NCI-H2081 (cell line): ENCODE measurements around the gene ARL2BP.
"Not testable (repeated sequence)": the region's sequence is repeated elsewhere in the genome, so short reads cannot be mapped to it uniquely, and the experiment has no call there.

Source experiments
- DNase-seq, 2 experiments: peaks; one replicate each; lab custom pipeline; 2025; lab: John Stamatoyannopoulos, UW

ARL2BP gene

DNA sequence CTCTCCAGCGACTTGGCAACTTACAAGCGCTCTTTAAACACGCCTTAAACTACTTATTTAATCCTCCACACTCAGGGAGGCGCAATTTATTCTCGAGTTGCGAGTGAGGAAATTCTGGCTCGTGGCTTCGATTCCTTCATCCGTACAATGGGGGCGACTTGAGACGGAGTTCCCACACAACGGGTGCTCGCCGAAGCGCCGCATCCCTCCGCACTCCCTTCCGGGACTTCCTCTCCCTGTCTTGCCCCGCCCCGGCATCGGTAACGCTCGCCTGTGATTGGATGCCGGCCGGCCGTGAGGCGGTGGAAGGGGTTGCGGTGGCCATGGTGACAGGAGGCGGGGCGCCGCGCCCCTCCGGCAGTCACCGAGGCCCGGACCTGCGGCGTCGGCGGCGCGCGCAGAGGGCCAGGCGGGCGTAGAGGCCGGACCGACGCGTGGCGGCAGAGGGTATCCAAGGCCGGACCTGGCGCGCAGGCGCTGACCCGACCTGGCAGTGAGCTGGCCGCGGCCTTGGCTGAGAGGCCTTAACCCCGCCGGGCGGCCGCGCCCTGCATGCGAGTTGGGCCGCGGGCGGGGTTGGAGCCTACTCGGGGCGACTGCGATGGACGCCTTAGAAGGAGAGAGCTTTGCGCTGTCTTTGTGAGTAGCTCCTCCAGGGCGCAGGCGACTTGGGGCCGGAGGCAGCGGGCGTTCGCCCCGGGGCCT, at the start of gene ARL2BP:
Gene ARL2BP (plus strand): TSS at position 493 of the 705 bp plus-strand sequence. CDS start 109 bp downstream, at position 602.
- peak; percentile 87 to 91 for DNase-seq

DNA sequence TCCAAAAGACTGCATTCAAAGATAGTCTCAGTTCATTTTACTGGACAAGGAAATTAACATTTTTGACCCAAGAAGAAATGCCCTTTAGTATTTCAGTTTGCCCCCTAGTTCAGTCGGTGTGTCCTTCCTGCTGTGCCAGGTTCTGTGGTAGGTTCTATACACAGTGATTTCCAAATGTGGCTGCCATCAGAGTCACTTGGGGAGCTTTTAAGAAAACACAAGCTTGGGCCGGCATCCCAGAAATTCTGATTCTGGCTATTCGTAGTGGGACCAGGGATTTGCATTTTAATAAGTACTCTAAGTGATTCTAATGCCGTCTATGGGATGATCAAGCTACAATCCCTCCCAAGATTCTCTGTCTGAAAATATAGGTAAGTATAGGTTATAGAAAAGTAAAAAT, 48.8 kb upstream of the ARL2BP start:
- no peak for DNase-seq

DNA sequence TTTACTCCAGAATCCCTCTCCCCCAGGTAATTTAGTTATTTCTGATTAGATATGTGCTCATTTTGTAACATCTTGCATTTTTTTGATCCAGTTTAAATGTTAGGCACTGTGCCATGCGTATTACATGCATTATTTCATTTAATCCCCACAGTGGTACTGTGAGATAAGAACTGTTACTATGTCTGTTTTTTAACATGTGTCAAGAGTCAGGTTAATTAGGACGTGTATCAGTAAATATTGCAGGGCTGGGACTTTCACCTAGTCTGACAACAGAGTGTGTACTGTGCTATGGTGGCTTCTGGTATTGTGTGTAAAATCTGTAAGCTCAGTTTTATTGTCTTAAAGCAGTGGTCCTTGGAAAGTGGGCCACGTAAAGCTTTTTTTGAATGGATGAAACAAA, 48.3 kb upstream of the ARL2BP start:
- no peak for DNase-seq

DNA sequence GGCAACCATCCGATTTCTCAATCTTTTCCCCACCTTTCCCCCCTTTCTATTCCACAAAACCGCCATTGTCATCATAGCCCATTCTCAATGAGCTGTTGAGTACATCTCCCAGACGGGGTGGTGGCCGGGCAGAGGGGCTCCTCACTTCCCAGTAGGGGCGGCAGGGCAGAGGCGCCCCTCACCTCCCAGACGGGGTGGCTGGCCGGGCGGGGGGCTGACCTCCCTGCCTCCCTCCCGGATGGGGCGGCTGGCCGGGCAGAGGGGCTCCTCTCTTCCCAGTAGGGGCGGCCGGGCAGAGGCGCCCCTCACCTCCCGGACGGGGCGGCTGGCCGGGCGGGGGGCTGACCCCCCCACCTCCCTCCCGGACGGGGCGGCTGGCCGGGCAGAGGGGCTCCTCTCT, 44.7 kb upstream of the ARL2BP start:
- DNase-seq: not testable (repeated sequence)

DNA sequence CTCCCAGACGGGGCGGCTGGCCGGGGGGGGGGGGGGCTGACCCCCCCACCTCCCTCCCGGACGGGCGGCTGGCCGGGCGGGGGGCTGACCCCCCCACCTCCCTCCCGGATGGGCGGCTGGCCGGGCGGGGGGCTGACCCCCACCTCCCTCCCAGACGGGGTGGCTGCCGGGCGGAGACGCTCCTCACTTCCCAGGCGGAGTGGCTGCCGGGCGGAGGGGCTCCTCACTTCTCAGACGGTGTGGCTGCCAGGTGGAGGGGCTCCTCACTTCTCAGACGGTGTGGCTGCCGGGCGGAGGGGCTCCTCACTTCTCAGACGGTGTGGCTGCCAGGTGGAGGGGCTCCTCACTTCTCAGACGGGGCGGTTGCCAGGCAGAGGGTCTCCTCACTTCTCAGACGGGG, 44.1 kb upstream of the ARL2BP start:
- not testable (repeated sequence) for DNase-seq

DNA sequence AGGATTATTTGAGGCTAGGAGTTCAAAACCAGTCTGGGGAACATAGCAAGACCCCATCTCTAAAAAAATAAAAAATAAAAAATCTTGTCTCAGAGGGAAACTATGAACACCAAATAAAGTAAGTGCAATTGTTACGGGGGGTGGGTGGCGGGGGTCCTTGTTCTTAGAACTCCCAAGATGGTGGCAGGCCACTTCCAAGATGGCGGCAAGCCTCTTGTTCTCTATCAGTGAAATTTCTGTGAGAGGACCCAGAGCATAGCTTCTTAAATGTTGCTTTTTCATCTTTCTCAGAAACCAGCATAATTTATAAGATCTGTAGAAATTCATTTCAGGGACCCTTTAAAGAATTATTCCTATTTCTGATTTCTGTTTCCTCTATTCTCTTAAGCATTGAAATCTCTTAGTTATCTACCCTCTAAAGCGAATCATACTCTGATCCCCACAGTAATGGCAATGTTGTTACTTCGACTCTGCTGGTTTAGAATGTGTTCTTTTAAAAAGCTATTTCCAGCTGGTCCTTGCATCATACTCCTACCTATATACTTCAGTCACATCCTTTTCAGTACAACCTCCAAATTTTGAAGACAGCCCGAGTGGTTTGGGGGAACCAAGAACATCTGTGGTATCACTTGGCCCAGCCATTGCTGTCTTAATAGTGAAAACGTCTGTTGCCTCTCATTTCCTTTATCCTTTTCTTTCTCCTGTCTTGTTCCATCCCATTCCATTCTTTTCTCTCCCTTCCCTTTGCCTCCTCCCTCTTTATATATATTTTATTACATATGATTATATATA, 42.8 kb upstream of the ARL2BP start:
- DNase-seq: no peak

DNA sequence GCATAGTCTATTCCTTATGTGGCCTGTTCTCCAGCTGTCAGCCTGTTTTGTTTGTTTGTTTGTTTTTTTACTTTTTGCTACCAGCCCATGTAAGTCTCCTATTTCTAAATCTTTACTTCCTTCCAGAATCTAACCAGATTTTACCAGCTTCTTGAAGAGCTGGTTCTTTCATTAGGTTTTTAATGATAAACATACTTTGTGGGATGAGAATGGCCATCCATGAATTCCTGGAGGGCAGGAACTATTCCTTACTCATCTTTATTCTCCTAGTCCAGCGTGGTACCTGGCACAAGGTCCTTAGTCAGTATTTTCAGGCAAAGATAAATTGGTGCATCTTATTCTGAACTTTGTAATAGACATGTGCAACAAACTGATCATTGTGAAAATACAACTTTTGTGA, 41.6 kb upstream of the ARL2BP start:
- no peak for DNase-seq

DNA sequence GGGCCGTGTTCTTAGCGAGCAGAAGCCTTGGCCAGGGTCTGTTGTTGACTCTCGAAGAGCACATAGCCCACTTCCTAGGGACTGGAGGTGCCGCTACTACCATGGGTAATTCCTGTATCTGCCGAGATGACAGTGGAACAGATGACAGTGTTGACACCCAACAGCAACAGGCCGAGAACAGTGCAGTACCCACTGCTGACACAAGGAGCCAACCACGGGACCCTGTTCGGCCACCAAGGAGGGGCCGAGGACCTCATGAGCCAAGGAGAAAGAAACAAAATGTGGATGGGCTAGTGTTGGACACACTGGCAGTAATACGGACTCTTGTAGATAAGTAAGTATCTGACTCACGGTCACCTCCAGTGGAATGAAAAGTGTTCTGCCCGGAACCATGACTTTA, 40.4 kb upstream of the ARL2BP start:
- no peak for DNase-seq

DNA sequence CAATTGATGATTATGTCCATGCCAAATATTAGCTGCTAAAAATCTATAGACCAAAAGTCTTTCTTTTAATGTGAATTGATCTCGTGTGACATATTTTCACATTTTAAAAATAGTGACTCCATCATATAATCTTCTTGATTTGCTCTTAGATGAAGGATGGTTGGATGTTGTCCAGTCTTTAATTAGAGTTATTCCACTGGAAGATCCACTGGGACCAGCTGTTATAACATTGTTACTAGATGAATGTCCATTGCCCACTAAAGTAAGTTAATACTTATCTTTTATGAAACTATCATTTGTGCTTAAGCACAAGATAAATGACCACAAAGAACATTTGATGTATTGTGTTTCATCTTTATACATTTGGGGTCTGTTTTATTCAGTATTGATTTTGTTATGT, 36.1 kb upstream of the ARL2BP start:
- DNase-seq: no peak

DNA sequence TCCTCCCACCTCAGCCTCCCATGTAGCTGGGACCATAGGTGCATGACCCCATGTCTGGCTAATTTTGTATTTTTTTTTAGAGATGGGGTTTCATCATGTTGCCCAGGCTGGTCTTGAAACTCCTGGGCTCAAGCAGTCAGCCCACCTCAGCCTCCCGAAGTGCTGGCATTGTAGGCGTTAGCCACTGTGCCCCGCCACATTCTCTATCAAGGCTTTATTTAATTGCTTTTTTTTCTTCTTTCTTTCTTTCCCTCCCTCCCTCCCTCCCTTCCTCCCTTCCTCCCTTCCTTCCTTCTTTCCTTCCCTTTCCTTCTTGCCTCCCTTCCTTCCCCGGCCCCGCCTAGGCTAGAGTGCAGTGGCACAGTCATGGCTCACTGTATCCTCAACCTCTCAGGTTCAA, 35.3 kb upstream of the ARL2BP start:
- DNase-seq: no peak

DNA sequence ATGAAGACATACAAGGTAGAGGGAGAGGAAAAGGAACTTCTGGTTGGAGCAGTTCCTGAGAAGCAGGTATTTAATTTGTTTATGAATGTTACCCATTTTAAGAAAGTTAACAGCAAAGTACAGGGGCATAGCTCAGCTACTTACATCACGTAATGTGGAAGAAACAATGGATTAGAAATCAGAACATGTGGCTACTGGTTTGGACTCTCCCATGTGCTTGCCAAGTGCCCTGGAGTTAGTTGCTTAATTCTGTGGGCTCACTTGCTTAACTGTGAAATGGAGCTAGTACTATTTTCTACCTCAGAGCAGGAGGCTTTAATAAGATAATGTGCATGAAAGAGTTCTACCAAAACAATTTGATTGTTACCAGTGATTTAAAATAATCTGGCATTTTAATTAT, 31.6 kb upstream of the ARL2BP start:
- no peak for DNase-seq

DNA sequence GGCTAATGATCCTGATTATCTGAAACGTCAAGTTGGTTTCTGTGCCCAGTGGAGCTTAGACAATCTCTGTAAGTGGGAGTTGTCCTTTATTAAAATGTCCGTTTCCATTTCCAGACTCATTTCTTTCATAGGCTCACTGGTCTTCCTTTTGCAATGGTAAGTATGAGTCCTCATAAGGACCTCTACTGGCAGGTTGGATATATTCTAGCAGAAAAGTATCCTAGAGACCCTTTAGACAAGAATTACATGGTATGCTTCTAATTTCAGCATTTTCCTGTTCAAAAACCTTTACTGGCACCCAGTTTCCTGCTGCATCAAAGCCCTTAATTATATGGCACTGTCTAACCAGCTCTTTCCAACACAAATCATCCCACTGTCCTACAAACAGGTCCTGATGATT, 28.1 kb upstream of the ARL2BP start:
- no peak for DNase-seq

DNA sequence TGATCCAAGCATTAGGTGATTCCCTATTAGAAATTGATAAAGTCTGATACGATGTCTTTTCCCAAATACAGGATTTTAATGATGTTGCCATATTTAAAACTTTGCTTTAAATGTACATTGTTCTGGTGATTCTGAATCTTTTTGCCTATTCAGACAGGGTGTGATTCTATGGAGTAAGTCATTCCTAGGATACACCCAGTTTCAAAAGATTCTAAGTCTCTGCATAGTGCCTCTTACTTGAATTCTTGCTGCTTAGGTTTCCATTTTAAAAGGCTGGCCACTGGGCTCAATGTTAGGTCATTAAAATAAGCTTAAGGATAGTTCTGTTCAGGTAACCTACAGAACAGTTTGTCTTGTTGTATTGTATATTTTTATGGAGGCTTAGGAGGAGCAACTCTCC, 22.0 kb upstream of the ARL2BP start:
- DNase-seq: no peak

DNA sequence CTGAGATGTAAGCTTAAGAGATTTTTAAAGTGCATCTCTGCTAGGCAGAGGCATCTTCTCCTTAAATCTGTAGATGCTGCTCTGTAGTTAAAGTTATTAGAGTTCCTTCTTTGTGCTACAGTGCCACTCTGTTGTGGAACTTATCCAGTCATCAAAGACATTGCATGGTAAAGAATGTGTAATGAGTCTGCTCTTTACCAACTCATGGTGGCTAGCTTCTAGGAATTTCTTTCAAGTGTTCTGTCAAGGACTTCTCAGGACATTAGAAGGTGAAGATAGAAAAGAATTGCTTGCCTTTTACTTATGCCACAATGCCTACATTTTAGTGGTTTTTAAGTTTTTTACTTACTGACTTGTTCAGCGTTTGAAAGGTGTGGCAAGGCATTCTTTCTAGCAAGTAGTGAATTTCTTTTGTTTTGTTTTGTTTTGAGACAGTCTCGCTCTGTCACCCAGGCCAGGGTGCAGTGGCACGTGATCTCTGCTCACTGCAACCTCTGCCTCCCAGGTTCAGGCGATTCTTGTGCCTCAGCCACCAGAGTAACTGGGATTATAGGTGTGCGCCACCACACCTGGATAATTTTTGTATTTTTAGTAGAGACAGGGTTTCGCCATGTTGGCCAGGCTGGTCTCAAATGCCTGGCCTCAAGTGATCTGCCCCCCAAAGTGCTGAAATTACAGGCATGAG, 20.3 kb upstream of the ARL2BP start:
- DNase-seq: no peak

DNA sequence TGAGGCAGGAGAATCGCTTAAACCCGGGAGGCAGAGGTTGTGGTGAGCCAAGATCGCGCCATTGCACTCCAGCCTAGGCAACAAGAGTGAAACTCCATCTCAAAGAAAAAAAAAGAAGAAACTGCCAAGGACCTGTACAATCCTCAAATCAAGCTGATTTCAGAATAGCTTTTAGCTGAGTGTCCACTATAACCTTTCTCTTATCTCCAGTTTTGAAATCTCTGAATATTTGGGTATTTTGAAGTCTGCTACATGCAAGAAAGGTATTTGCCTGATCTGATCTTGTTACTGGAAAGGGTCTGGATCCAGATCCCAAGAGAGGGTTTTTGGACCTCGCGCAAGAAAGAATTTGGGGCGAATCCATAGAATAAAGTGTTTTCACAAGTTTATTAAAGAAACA, 19.1 kb upstream of the ARL2BP start:
- no peak for DNase-seq

DNA sequence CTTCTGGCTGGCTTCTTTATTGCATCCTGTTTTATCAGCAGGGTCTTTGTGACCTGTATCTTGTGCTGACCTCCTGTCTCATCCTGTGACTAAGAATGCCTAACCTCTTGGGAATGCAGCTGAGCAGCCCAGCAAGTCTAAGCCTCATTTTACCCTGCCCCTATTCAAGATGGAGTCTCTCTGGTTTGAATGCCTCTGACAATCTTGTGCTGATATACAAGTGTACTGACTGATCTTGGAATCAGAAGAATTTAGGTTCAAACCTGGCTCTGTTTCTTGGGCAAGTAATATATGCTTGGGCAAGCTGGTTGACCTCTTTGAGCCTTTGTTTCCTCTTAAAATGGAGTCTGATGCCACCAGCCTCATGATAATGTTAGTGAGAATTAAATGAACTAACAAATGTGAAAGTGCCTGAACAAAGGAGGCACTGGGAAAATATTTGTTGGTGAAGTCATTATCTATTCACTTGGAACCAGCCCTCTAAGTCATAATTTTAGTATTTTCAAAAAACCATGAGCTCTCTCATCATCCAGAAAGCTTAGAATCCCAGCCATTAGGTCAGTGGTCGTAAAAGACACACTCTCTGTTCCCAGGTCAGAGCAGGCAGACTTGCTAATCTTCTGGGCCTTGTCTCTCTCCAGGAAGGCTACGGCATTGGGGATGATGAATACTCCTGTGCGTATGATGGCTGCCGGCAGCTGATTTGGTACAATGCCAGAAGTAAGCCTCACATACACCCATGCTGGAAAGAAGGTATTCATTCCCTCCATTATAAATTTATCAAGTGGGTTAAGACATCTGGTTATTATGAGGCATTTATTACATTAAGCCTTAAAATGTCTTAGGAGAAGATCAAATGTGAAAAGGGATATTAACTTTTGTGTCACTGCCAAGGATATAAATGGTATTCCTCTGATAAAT, 18.1 kb upstream of the ARL2BP start:
- no peak for DNase-seq

DNA sequence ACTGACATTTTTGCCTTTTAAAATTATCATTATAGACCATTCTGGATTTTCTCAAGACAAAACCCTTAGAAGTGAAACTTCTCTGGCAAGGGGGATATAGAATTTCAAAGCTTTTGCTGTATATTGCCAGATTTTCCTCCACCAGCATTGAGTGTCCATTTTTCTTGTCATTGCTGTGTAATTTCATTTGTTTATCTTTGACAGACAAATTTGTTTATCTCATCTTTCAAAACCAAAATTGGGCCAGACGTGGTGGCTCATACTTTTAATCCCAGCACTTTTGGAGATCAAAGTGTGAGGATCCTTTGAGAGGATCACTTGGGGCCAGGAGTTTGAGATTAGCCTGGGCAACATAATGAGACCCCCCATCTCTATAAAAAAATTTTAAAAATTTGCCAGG, 16.0 kb upstream of the ARL2BP start:
- DNase-seq: no peak

DNA sequence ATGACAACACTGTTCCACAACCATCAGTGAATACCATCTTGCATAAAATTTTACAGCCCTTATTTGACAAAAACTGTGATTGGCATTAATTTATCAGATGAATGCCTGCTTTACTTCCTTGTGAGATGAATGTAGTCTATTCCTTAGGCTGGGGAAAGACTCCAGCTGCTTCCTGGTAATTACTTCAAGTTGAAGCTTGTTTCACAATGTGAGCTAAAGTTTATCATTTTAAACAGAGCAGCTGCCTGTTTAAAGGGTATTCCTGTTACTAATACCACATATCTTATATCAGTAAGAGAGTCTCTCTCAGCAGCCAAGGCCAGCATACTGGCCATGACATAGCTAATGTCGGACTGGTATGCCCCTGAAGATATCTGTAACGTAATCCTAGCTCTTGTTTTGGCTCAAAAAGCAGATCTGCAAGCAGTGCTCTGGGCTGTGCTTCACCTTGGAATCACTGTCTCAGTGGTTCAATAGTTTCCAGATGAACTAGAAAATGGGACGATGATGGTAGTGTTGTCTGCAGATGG, 13.2 kb upstream of the ARL2BP start:
- no peak for DNase-seq

DNA sequence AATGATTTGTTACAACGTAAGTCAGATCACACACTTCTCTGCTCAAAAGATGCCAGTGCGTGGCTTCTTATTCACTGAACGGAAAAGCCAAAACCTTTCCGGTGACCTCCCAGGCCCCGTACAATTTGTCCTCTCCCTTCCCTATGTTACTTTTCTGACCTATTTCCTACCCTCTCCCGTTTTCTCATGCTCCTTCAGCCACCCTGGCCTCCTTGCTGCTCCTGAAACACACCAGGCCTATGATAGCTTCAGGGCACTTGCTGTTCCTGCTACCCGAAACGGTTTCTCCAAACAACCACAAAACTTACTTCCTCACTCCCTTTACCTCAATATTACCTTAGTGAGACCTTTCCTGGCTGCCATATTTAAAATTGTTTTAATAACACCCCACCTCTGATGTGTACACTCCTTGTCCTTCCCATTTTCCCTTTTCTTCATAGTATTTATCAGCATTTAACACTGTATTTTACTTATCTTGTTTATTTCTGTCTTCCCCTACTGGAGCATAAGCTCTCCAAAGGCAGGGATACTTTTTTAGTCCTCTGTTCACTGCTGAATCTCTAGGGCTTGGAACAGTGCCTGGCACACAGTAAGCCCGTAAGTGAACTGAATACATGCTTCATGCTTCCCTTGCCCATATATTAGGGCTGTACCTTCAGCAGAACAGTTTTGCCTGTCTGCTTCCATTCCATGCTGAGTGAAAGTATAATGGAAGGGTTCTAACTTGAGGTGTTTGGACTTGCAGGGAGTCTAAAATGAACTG, 10.9 kb upstream of the ARL2BP start:
- no peak for DNase-seq

DNA sequence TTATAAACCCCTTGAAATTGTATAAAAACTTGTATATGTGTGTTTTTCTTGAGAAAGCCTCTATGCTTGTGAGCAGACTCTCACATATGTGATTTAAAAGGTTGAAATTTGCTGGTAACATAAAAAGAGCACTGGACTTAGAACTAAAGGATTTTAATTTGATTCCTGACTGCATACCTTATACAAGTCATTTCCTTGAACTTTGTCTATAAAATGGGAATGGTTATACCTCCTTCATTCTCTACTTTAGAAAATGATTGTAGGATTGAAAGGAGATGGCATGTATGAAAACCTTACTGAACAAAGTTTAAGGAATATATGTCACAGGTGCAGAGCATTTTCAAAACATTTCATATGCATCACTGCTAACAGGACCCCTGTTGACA, 10.4 kb upstream of the ARL2BP start:
- DNase-seq: no peak
